Calu3 (cell line): ENCODE results near the gene SPACA4. TPM values are rescaled to one million over a fixed set of nuclear protein-coding genes. Genes with fewer than 3 reads are reported as not detected.

ENCODE experiments used
- BruUV-seq: library from RNA; stranded (reverse); fragments of 400-500 nt; replicated peaks from 2 replicates; lab custom pipeline; 2021; lab: Mats Ljungman, UMichigan
- CTCF ChIA-PET: fragments of 300-600 bp; sonication (Branson Sonifier 250); formaldehyde crosslinking; loops from one replicate; lab custom pipeline; 2022; ENCODE audit warnings: antibody characterized with exemption; lab: Charles Lee
- DNase-seq: peaks from one replicate; pipeline ENCODE4 v3.0.0; 2022
- H3K27ac Mint-ChIP-seq: one replicate; pipeline ENCODE4 v1.8.0; 2022; ENCODE audit warnings: mixed read lengths; ENCODE audit not compliant: unreplicated experiment
- H3K27me3 Mint-ChIP-seq: one replicate; pipeline ENCODE4 v1.8.0; 2022; ENCODE audit warnings: mixed read lengths; ENCODE audit not compliant: unreplicated experiment
- H3K36me3 Mint-ChIP-seq: one replicate; pipeline ENCODE4 v1.8.0; 2022; ENCODE audit warnings: mild to moderate bottlenecking, moderate library complexity, mixed read lengths; ENCODE audit not compliant: insufficient read depth, unreplicated experiment
- H3K4me1 Mint-ChIP-seq: one replicate; pipeline ENCODE4 v1.8.0; 2022; ENCODE audit warnings: mild to moderate bottlenecking, low read depth, mixed read lengths; ENCODE audit not compliant: unreplicated experiment
- H3K4me3 Mint-ChIP-seq: one replicate; pipeline ENCODE4 v1.8.0; 2022; ENCODE audit warnings: mild to moderate bottlenecking, low read depth, moderate library complexity, mixed read lengths; ENCODE audit not compliant: unreplicated experiment
- H3K9me3 Mint-ChIP-seq: one replicate; pipeline ENCODE4 v1.8.0; 2022; ENCODE audit warnings: low read depth, mixed read lengths; ENCODE audit not compliant: unreplicated experiment
- intact Hi-C: fragments of 100-400 bp; cut with micrococcal nuclease; formaldehyde crosslinking; loops from one replicate; pipeline ENCODE4 v1.10.0; 2022; ENCODE audit not compliant: unreplicated experiment
- total RNA-seq: library from RNA; stranded (reverse); gene quantifications from 2 replicates; pipeline ENCODE4 v1.2.3, GENCODE V29; 2022
- TF ChIP-seq, protein P1 (sequence below): fragments of 200-600 bp; IDR thresholded peaks from one replicate; pipeline ENCODE4 v1.8.0; 2022; ENCODE audit warnings: antibody characterized with exemption; ENCODE audit not compliant: unreplicated experiment

SPACA4 gene
- total RNA-seq, 1 experiment from 2014 or later = not detected

DNA sequence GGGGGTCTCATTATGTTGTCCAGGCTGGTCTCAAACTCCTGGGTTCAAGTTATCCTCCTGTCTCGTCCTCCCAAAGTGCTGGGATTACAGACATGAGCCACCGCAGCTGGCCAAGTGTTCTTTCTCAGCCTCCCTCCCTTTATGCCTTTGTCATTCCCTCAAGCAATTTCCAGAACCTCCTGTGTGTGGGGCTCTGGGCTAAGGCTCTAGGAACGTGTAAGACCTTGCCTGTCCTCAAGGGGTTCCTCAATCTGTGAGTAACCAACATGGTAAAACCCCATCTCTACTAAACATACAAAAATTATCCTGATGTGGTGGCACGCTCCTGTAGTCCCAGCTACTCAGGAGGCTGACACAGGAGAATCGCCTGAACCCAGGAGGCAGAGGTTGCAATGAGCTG, 15.5 kb upstream of the SPACA4 start:
- no TSS peak for BruUV-seq
- CTCF ChIA-PET = no interaction called here
- Mint-ChIP-seq H3K9me3 (no peaks in the 10 kb centered on the region), H3K4me1 (peaks cover 12% of the 10 kb centered on the region), H3K4me3 (no peak overlapping the region), H3K36me3 (peaks cover 10% of the 10 kb centered on the region), H3K27me3 (peaks cover 43% of the 10 kb centered on the region), H3K27ac (no peak overlapping the region)
- TF ChIP-seq, protein P1, sequence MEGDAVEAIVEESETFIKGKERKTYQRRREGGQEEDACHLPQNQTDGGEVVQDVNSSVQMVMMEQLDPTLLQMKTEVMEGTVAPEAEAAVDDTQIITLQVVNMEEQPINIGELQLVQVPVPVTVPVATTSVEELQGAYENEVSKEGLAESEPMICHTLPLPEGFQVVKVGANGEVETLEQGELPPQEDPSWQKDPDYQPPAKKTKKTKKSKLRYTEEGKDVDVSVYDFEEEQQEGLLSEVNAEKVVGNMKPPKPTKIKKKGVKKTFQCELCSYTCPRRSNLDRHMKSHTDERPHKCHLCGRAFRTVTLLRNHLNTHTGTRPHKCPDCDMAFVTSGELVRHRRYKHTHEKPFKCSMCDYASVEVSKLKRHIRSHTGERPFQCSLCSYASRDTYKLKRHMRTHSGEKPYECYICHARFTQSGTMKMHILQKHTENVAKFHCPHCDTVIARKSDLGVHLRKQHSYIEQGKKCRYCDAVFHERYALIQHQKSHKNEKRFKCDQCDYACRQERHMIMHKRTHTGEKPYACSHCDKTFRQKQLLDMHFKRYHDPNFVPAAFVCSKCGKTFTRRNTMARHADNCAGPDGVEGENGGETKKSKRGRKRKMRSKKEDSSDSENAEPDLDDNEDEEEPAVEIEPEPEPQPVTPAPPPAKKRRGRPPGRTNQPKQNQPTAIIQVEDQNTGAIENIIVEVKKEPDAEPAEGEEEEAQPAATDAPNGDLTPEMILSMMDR = no peak
- intact Hi-C loops = no loop called here
- no peak for DNase-seq

DNA sequence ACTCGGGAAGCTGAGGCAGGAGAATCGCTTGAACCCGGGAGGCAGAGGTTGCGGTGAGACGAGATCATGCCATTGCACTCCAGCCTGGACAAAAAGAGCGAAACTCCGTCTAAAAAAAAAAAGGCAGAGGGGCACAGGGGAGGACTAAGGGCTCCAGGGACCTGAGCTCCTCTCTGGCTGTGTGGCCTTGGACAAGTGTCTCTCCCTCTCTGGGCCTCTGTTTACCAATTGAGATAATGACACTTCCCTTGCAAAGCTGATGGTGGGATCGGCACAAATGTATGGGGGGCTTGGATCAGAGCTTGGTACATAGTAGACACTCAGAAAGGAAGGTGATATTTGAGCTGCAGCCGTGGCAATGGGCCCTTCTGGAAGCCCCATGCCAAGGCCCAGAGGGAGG, 11.4 kb upstream of the SPACA4 start:
- intact Hi-C loops = no loop called here
- DNase-seq = no peak
- Mint-ChIP-seq H3K27me3 (peaks cover 48% of the 10 kb centered on the region), H3K27ac (no peak overlapping the region), H3K36me3 (peaks cover 4% of the 10 kb centered on the region), H3K9me3 (no peaks in the 10 kb centered on the region), H3K4me1 (no peaks in the 10 kb centered on the region), H3K4me3 (no peak overlapping the region)
- BruUV-seq = no TSS peak
- CTCF ChIA-PET = no interaction called here
- TF ChIP-seq, protein P1 = no peak

DNA sequence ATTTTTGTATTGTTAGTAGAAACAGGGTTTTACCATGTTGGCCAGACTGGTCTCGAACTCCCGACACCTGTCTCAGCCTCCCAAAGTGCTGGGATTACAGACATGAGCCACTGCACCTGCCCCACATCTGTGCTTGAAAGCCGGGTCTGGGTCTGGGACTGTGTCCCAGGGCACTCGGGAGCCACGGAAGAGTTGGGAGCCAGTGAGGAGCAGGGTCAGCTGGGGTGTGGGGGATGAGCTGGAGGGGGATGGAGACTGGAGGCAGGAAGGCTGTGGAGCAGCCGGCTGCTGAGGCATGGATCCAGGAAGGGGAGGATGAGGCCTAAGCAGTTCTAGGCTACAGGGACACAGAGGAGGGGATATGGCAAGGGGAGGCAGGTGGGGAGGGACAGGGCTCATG, 10.7 kb upstream of the SPACA4 start:
- intact Hi-C loops = no loop called here
- Mint-ChIP-seq H3K9me3 (no peaks in the 10 kb centered on the region), H3K4me1 (no peaks in the 10 kb centered on the region), H3K27ac (no peak overlapping the region), H3K27me3 (peaks cover 46% of the 10 kb centered on the region), H3K36me3 (peaks cover 4% of the 10 kb centered on the region), H3K4me3 (no peak overlapping the region)
- DNase-seq = no peak
- CTCF ChIA-PET = interaction anchor here (1.0 kb wide), 1 partner anchor 13 kb away, joined by 4 read pairs; no protein-coding TSS in a partner anchor
- TF ChIP-seq, protein P1 = no peak
- BruUV-seq = no TSS peak

DNA sequence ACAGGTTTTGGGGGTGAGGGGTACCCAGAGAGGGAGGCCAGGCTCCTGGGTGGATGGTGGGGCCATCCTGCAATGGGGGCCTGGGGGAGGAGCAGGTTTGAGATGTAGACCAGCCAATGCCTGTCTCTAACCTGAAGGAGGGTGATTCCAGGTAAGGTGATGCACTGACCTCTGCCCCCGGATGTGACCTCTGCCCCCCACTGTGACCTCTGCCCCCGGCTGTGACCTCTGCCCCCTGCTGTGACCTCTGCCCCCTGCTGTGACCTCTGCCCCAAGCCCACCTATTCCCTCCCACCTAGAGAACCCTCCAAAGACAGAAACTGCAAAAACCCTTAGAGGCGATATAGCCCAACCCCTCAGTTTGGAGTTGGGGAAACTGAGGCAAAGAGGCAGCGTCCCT, 10.3 kb upstream of the SPACA4 start:
- Mint-ChIP-seq H3K4me1 (no peaks in the 10 kb centered on the region), H3K27me3 (peaks cover 42% of the 10 kb centered on the region), H3K4me3 (no peak overlapping the region), H3K9me3 (no peaks in the 10 kb centered on the region), H3K27ac (no peak overlapping the region), H3K36me3 (peaks cover 4% of the 10 kb centered on the region)
- intact Hi-C loops = no loop called here
- DNase-seq = no peak
- TF ChIP-seq, protein P1 = no peak
- no TSS peak for BruUV-seq
- CTCF ChIA-PET = interaction anchor here (1.0 kb wide), 1 partner anchor 13 kb away, joined by 4 read pairs; no protein-coding TSS in a partner anchor
